Lower lobe of right lung (tissue), 2 donors: ENCODE measurements around the gene FANCC. TPM values are rescaled to one million over a fixed set of nuclear protein-coding genes. Genes with fewer than 3 reads are reported as not detected.
"Not testable (repeated sequence)": the region's sequence is repeated elsewhere in the genome, so short reads cannot be mapped to it uniquely, and the experiment has no call there.

Source experiments
- ATAC-seq, 2 donors: fragments of 200-7000 bp; cut with Tn5 transposase; one replicate each; pipeline ENCODE4 v1.9.1; 2020 to 2022; ENCODE audit warnings: mild to moderate bottlenecking in 2 of 2, moderate library complexity in 2 of 2
- DNase-seq: peaks from one replicate; pipeline ENCODE4 v3.0.0-alpha.2; 2020
- H3K27ac ChIP-seq: fragments of 200-600 bp; one replicate; pipeline ENCODE4 v1.8.0; 2022
- H3K27me3 ChIP-seq: fragments of 200-600 bp; one replicate; pipeline ENCODE4 v1.8.0; 2022; ENCODE audit warnings: low read depth
- H3K36me3 ChIP-seq: fragments of 200-600 bp; one replicate; pipeline ENCODE4 v1.8.0; 2022; ENCODE audit warnings: mild to moderate bottlenecking
- H3K4me1 ChIP-seq: fragments of 200-600 bp; one replicate; pipeline ENCODE4 v1.8.0; 2022
- H3K4me3 ChIP-seq: fragments of 200-600 bp; one replicate; pipeline ENCODE4 v1.8.0; 2022; ENCODE audit warnings: mild to moderate bottlenecking
- H3K9me3 ChIP-seq: fragments of 200-600 bp; one replicate; pipeline ENCODE4 v1.8.0; 2022
- CTCF ChIP-seq: fragments of 200-600 bp; IDR thresholded peaks from one replicate; pipeline ENCODE4 v1.8.0; 2022; ENCODE audit warnings: antibody characterized with exemption, mild to moderate bottlenecking
- intact Hi-C: fragments of 100-400 bp; cut with DNase I; formaldehyde crosslinking; loops from one replicate; pipeline ENCODE4 v1.11.0; 2022
- total RNA-seq: library from RNA; stranded (reverse); fragmentation: NEBNext Ultra II Directional; extraction: Animal tissue kit (Norgen Biotek cat#: 25700); gene quantifications from one replicate; pipeline ENCODE4 v1.2.1, GENCODE V29; 2021
- donor health status: DM: no; HTN: yes; CAD: no; lungs with severe emphysema.

Gene FANCC
- total RNA-seq, 1 donor from 2014 or later = 11.3 TPM

GRCh38 chr9:95283673-95284072 lies 33.8 kb downstream of the FANCC start:
- H3K4me3 ChIP-seq = no peak overlapping the region
- no peaks in the 10 kb centered on the region for H3K36me3 ChIP-seq
- intact Hi-C loops = no loop called here
- no peaks in the 10 kb centered on the region for H3K27me3 ChIP-seq
- no peak overlapping the region for H3K27ac ChIP-seq
- no peak for ATAC-seq
- no peaks in the 10 kb centered on the region for H3K4me1 ChIP-seq
- TF ChIP-seq CTCF = no peak
- DNase-seq = no peak
- peaks cover 15% of the 10 kb centered on the region for H3K9me3 ChIP-seq

GRCh38 chr9:95282332-95282731 lies 35.2 kb downstream of the FANCC start:
- Histone ChIP-seq H3K4me1 (no peaks in the 10 kb centered on the region), H3K27me3 (no peaks in the 10 kb centered on the region), H3K9me3 (peaks cover 15% of the 10 kb centered on the region), H3K27ac (no peak overlapping the region), H3K36me3 (no peaks in the 10 kb centered on the region), H3K4me3 (no peak overlapping the region)
- DNase-seq (no peak), ATAC-seq (no peak)
- no peak for TF ChIP-seq CTCF
- intact Hi-C loops = no loop called here

- H3K4me3 ChIP-seq = no peak overlapping the region
- no peaks in the 10 kb centered on the region for H3K4me1 ChIP-seq
- ATAC-seq = no peak
- H3K9me3 ChIP-seq = peaks cover 15% of the 10 kb centered on the region
- intact Hi-C loops = no loop called here
- no peak for TF ChIP-seq CTCF
- no peaks in the 10 kb centered on the region for H3K27me3 ChIP-seq
- DNase-seq = no peak
- H3K27ac ChIP-seq = no peak overlapping the region
- H3K36me3 ChIP-seq = no peaks in the 10 kb centered on the region
Measured at GRCh38 chr9:95280745-95281144, 36.8 kb downstream of the FANCC start.

GRCh38 chr9:95277509-95277908 lies 40.0 kb downstream of the FANCC start:
- intact Hi-C loops = no loop called here
- Histone ChIP-seq H3K9me3 (peaks cover 15% of the 10 kb centered on the region), H3K27ac (no peak overlapping the region), H3K27me3 (no peaks in the 10 kb centered on the region), H3K36me3 (no peaks in the 10 kb centered on the region), H3K4me3 (no peak overlapping the region), H3K4me1 (no peaks in the 10 kb centered on the region)
- no peak for TF ChIP-seq CTCF
- ATAC-seq (no peak), DNase-seq (no peak)

- intact Hi-C loops = no loop called here
- Histone ChIP-seq H3K36me3 (no peaks in the 10 kb centered on the region), H3K4me1 (no peaks in the 10 kb centered on the region), H3K27me3 (no peaks in the 10 kb centered on the region), H3K27ac (no peak overlapping the region), H3K4me3 (no peak overlapping the region), H3K9me3 (peaks cover 13% of the 10 kb centered on the region)
- TF ChIP-seq CTCF = no peak
- DNase-seq (no peak), ATAC-seq (no peak)
Measured at GRCh38 chr9:95276395-95276954, 41.0 kb downstream of the FANCC start.

- H3K27ac ChIP-seq, ATAC-seq, H3K9me3 ChIP-seq, intact Hi-C loops, DNase-seq, H3K4me1 ChIP-seq, H3K4me3 ChIP-seq, H3K27me3 ChIP-seq, H3K36me3 ChIP-seq: not testable (repeated sequence)
Measured at GRCh38 chr9:95274160-95274559, 43.3 kb downstream of the FANCC start.
